Esophagus muscularis mucosa (tissue), 4 donors: ENCODE data around the gene PNMA6E. TPM values are rescaled to one million over a fixed set of nuclear protein-coding genes. Genes with fewer than 3 reads are reported as not detected.
"Not testable (repeated sequence)": the region's sequence is repeated elsewhere in the genome, so short reads cannot be mapped to it uniquely, and the experiment has no call there.

Source experiments
- DNase-seq: peaks from one replicate; pipeline ENCODE4 v3.0.0-alpha.2; 2017; ENCODE audit errors: extremely low spot score
- H3K27ac ChIP-seq, 4 donors: fragments of 200-600 bp; sonication (generic); replicated peaks in 1 of 4; 1 replicate in 3 of 4; 2 replicates in 1 of 4; pipeline ENCODE4 v1.5.1; 2016 to 2019; ENCODE audit warnings: mild to moderate bottlenecking in 1 of 4
- H3K27me3 ChIP-seq, 4 donors: fragments of 200-600 bp; sonication (generic); one replicate each; pipeline versions ENCODE4 v1.5.1 to v1.6.0; 2016 to 2019
- H3K36me3 ChIP-seq, 4 donors: fragments of 200-600 bp; sonication (generic); one replicate each; pipeline ENCODE4 v1.5.1; 2016 to 2019
- H3K4me1 ChIP-seq, 4 donors: fragments of 200-600 bp; sonication (generic); one replicate each; pipeline ENCODE4 v1.5.1; 2016 to 2019
- H3K4me3 ChIP-seq, 4 donors: fragments of 200-600 bp; sonication (generic); 1 replicate in 2 of 4; 2 replicates in 2 of 4; pipeline ENCODE4 v1.5.1; 2016 to 2019; ENCODE audit warnings: mild to moderate bottlenecking in 4 of 4, moderate library complexity in 1 of 4
- H3K9me3 ChIP-seq, 4 donors: fragments of 200-600 bp; sonication (generic); 1 replicate in 3 of 4; 2 replicates in 1 of 4; pipeline ENCODE4 v1.5.1; 2016 to 2019
- CTCF ChIP-seq, 3 experiments: fragments of 200-600 bp in 2 of 3; fragments of 450-650 bp in 1 of 3; sonication (generic) in 2 of 3; IDR thresholded peaks; one replicate each; pipeline ENCODE4 v1.5.1; 2017 to 2019; ENCODE audit warnings: antibody characterized with exemption in 3 of 3, mild to moderate bottlenecking in 2 of 3, moderate library complexity in 1 of 3
- EP300 ChIP-seq: sonication (generic); formaldehyde crosslinking; IDR thresholded peaks from one replicate; pipeline ENCODE4 v1.6.1; 2017; ENCODE audit warnings: antibody characterized with exemption
- POLR2A ChIP-seq: fragments of 450-650 bp; IDR thresholded peaks from one replicate; pipeline ENCODE4 v1.6.1; 2017; ENCODE audit warnings: antibody characterized with exemption, moderate library complexity, mild to moderate bottlenecking, low read depth
- POLR2AphosphoS5 ChIP-seq, 2 donors: sonication (generic); formaldehyde crosslinking; IDR thresholded peaks; one replicate each; pipeline ENCODE4 v1.6.1; 2017; ENCODE audit warnings: antibody characterized with exemption in 2 of 2
- WGBS: methylation state at CpG from one replicate; pipeline ENCODE4 v1.1.5; 2018; 5-methylcytosine and 5-hydroxymethylcytosine counted together
- intact Hi-C: fragments of 100-400 bp; cut with DNase I; formaldehyde crosslinking; loops from one replicate; pipeline ENCODE4 v1.15.1; 2023
- total RNA-seq, 4 donors: library from RNA; depleted of rRNA; stranded (reverse); fragments of >200 nt; gene quantifications; one replicate each; pipeline versions ENCODE4 v1.1.0 to v1.2.1, GENCODE V29; 2016

The PNMA6E gene
- total RNA-seq, 4 donors from 2014 or later: not detected

GRCh38 chrX:153387987-153388721, 13.0 kb downstream of the PNMA6E start:
- H3K27me3 ChIP-seq: no peaks in the 10 kb centered on the region
- H3K9me3 ChIP-seq: no peaks in the 10 kb centered on the region
- H3K4me1 ChIP-seq: no peaks in the 10 kb centered on the region
- H3K4me3 ChIP-seq: no peak overlapping the region
- no peak for DNase-seq
- WGBS: 82% methylated on average over 7 of the region's 10 CpGs
- no peak for TF ChIP-seq EP300
- no peak for TF ChIP-seq CTCF (IDR thresholded peaks at IDR 0.05)
- intact Hi-C loops: no loop called here
- H3K27ac ChIP-seq: no peak overlapping the region
- H3K36me3 ChIP-seq: no peaks in the 10 kb centered on the region

GRCh38 chrX:153387345-153387744, 13.8 kb downstream of the PNMA6E start:
- TF ChIP-seq EP300 (no peak), POLR2A (no peak), CTCF (IDR thresholded peaks at IDR 0.05) (no peak), POLR2AphosphoS5 (IDR thresholded peaks at IDR 0.05) (no peak)
- 71% methylated on average over 4 of the region's 5 CpGs for WGBS
- no peaks in the 10 kb centered on the region for H3K27me3 ChIP-seq
- H3K4me3 ChIP-seq: no peak overlapping the region
- DNase-seq: no peak
- H3K9me3 ChIP-seq: no peaks in the 10 kb centered on the region
- H3K36me3 ChIP-seq: no peaks in the 10 kb centered on the region
- intact Hi-C loops: no loop called here
- no peak overlapping the region for H3K27ac ChIP-seq
- peaks cover 0 to under 1% (median under 1%) of the 10 kb centered on the region in 4 donors for H3K4me1 ChIP-seq

- Histone ChIP-seq H3K4me1 (peaks cover 0 to 9% (median 7%) of the 10 kb centered on the region in 4 donors), H3K4me3 (no peak overlapping the region), H3K9me3 (no peaks in the 10 kb centered on the region), H3K27me3 (no peaks in the 10 kb centered on the region), H3K36me3 (no peaks in the 10 kb centered on the region), H3K27ac (no peak overlapping the region)
- TF ChIP-seq CTCF (IDR thresholded peaks at IDR 0.05): no peak
- no peak for TF ChIP-seq POLR2A
- TF ChIP-seq EP300: no peak
- TF ChIP-seq POLR2AphosphoS5 (IDR thresholded peaks at IDR 0.05): no peak
- WGBS: 70% methylated on average over 5 of the region's 5 CpGs
- intact Hi-C loops: no loop called here
- no peak for DNase-seq
Measured at GRCh38 chrX:153386097-153386496, 15.1 kb downstream of the PNMA6E start.

- WGBS: 66% methylated on average over 2 of the region's 2 CpGs
- H3K4me3 ChIP-seq, H3K27ac ChIP-seq, H3K9me3 ChIP-seq, intact Hi-C loops, H3K27me3 ChIP-seq, H3K4me1 ChIP-seq, H3K36me3 ChIP-seq, DNase-seq: not testable (repeated sequence)
Measured at GRCh38 chrX:153384973-153385372, 16.2 kb downstream of the PNMA6E start.

GRCh38 chrX:153384390-153384789, 16.8 kb downstream of the PNMA6E start:
- no peak for DNase-seq
- intact Hi-C loops: no loop called here
- 84% methylated on average over 6 of the region's 6 CpGs for WGBS
- no peaks in the 10 kb centered on the region for H3K36me3 ChIP-seq
- H3K27me3 ChIP-seq: no peaks in the 10 kb centered on the region
- H3K9me3 ChIP-seq: no peaks in the 10 kb centered on the region
- H3K4me3 ChIP-seq: no peak overlapping the region
- H3K27ac ChIP-seq: no peak overlapping the region
- peaks cover 0 to 9% (median 7%) of the 10 kb centered on the region in 4 donors for H3K4me1 ChIP-seq
- no peak for TF ChIP-seq POLR2AphosphoS5 (IDR thresholded peaks at IDR 0.05)
- no peak for TF ChIP-seq POLR2A
- TF ChIP-seq EP300: no peak
- TF ChIP-seq CTCF (IDR thresholded peaks at IDR 0.05): no peak
